ENCODE measurements around the gene REXO1.

Gene REXO1

DNA sequence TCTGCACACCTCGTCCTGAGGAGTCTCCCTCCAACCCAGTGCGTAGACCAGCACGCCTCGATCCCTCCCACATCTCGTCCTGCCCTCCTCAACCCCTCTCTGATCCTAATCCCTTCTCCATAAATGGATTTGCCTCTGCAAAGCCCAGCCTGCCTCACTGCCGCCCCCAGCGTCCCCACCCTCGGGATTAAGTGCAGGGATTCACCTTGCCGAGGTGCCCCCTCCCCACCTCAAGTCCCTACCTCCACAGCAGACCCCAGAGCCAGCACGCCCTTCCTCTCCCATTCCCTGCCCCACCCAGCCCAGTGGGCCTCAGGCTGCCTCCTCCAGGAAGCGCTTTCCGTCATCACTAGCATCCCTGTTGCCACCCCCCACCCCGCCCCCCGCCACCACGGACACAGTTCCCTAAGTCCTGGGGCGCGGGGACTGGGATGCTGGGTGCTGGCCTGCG, 11.1 kb upstream of the REXO1 start:
- no peak for DNase-seq

DNA sequence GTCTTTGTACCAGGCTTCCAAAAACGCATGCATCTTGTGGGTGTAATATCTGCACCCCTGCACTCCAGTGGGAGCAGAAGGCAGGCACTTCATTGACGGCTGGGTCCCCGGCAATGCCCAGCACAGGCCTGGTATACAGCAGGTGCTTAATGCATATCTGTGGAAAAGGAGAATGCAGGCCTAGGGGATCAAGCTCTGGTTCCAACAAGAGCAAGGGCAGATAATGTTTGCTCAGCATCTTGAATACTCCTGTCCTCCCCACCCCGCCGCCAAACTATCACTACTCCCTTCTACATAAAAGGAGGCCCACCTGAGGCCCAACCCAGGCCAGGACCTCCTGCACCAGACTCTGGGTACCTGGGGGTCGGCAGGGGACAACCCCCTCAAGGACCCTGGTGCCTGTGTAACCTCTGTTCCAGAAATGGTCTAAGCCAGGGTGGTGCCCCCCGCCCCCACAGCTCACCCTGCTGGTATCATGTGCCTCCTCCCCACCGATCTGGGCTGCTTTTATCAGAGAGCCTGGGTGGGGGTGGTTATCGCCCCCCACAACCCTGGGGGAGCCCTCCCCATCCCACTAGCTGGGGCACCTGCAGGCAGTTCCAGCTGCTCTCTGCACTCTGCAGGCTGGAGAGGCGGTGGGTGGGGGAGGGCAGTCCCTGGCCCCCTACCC, 10.3 kb upstream of the REXO1 start:
- DNase-seq: no peak

GRCh38 chr19:1857648-1858326, 9.5 kb upstream of the REXO1 start:
- no peak for DNase-seq

GRCh38 chr19:1856698-1857603, 8.7 kb upstream of the REXO1 start:
- peak; percentile 93 for DNase-seq

GRCh38 chr19:1856345-1856697, 8.0 kb upstream of the REXO1 start:
- no peak for DNase-seq

DNA sequence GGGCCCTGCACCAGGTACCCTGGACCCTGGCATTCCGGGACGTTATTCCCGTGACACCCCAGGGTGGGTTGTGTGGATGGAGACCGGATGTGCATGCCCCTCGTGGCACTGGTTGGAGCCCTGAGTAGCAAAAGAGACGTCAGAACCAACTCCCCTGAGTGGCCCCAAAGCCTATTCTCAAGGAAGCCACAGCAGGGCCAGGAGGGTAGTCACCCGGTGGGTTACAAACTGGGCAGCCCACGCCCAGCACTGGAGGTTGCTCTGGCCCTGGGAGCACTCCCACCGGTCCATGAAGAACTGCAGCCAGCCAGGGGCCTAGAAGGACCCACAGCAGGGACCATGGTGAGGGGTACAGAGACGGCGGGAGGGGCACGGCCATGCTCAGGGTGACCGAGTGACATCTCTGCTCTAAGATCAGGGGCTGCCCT, 7.6 kb upstream of the REXO1 start:
- no peak for DNase-seq

- DNase-seq: peak; percentile 97
Measured at GRCh38 chr19:1855040-1855827, 7.0 kb upstream of the REXO1 start.

DNA sequence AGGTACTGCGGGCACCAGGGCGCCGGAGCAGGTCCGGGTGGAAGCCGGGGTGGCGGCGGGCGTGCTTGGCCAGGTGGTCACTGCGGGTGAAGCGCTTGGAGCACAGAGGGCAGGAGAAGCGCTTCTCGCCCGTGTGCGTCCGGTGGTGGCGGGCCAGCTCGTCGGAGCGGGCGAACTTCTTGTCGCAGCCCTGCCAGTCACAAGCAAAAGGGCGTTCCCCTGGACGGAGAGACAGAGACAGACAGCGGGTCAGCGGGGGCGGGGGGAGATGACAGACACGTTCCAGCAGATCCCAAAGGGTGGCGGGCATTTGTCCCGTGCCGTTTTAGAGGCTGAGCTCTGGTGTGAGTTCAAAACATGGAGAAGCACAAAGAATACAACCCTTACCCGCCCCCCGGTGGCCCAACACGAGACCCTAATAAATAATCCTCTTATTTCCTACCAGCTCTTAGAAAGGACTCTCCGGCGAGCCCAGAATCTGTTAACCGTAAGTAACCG, 6.3 kb upstream of the REXO1 start:
- peak; percentile 72 for DNase-seq

GRCh38 chr19:1854039-1854541, 5.8 kb upstream of the REXO1 start:
- no peak for DNase-seq

- peak; percentile 94 for DNase-seq
Measured at GRCh38 chr19:1853295-1854038, 5.2 kb upstream of the REXO1 start.

GRCh38 chr19:1852581-1853128, 4.4 kb upstream of the REXO1 start:
- DNase-seq: no peak

GRCh38 chr19:1851654-1852580, 3.6 kb upstream of the REXO1 start:
- DNase-seq: no peak

DNA sequence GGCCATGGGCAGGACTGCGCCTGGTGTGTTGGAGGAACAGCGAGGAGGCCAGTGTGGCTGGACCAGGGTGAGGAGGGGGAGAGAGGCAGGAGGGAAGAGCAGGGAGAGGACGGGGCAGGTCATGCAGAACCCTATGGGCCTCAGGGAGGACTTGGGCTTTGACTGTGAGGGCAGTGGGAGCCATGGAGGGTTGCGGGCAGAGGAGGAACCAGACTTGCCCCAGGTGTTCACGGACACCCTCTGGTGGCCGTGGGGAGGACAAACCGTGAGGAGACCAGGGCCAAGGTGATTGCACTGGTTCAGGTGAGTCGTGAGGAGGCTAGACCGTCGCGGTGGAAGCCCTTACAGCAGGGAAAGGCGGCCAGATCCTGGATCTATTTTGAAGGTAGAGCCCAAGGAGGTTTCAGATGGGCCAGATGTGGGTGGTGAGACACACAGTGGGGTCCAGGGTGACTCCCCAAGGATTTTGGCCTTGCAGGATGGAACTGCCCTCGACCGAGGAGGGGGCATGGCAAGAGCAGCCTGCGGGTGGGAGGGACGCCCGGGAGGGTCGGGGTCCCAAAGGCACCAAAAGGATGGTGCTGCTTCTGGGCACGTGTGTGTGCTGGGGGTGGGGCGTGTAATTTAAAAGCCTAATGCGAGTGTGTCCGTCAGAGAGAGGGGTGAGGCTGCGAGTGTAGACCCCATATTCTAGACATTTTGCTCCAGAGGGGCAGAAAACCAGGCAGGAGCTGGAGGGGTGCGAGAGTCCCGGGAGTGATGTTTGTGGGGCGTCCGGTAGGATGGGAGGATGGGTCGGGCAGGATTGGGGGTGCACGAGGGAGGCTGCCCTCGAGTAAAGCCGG, 2.7 kb upstream of the REXO1 start:
- DNase-seq: no peak

- DNase-seq: no peak
Measured at GRCh38 chr19:1849886-1850398, 1.7 kb upstream of the REXO1 start.

GRCh38 chr19:1849132-1849474, 820 bp upstream of the REXO1 start:
- no peak for DNase-seq

DNA sequence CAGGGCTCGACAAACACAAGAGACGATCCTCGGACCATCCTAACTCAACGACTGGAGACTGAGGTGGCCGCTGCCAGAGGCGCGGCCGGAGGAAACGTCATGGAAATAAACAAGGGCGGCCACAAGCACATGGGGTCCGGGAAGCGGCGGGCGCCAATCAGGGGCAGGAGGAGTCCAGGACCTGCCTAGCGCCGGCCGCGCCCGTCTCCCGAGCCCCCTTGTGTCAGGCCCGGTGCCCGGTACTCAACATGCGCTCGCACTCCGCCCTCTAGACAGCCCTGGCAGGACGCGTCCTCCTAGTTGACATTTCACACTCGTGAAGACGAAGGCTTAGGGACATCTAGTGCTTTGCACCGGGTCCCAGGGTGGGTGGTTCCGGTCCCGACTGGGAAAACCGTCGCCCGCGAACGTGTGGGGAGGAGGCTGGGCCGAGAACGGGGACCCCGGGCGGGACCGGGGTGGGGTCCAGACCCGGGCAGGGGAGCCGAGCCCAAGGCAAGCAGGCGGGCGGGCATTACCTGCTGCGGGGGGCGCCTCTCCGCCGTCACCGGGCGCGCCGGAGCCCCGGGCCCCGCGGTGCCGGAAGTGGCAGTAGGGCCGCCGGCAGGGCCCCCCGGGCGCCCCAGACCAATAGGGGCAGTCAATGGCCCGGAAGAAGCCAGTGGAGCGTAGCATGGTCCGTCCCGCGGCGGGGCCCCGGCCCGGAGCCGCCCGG, 442 bp downstream of the REXO1 start:
- peak; percentile 72 for DNase-seq

DNA sequence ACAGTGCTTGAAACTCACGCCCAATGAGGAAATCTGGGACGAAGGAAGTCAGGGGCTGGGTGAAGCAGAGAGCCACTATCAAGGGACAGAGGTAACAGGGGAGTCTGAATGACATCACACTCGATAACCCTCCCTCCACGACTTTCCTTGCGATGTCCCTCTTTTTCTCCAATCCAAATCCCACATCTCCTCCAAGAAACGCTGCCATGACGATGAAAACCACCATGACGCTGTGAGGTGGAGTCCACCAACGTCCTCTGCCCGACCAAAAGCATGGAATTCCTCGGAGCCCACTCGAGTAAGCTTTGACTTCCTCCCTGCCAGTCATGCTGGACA, 967 bp downstream of the REXO1 start:
- DNase-seq: no peak

GRCh38 chr19:1846517-1847204, 1.6 kb downstream of the REXO1 start:
- no peak for DNase-seq
